ENCODE results near the gene CLEC1B. TPM values are rescaled to one million over a fixed set of nuclear protein-coding genes. Genes with fewer than 3 reads are reported as not detected.
"Not testable (repeated sequence)": the region's sequence is repeated elsewhere in the genome, so short reads cannot be mapped to it uniquely, and the experiment has no call there.

CLEC1B gene
- total and polyA plus RNA-seq, 9 of the 15 experiments (the other 6 are each of a cell fraction or from before 2014, with no cell fraction given), result not detected

- in situ Hi-C loops (cut with MboI), result no loop called here
Measured at GRCh38 chr12:10027311-10027710, 28.4 kb upstream of the CLEC1B start.

GRCh38 chr12:10026666-10027065, 27.7 kb upstream of the CLEC1B start:
- H3K4me1 ChIP-seq (replicated peaks in 1 of 2; ENCODE audit: control insufficient read depth in 2 of 2, insufficient read depth in 2 of 2, low read length in 2 of 2); CTCF ChIA-PET (ENCODE audit: low intra/inter-chr PET ratio); BruUV-seq (replicated peaks); H3K79me2 ChIP-seq (ENCODE audit: control insufficient read depth, insufficient read depth, low read length); intact Hi-C loops (cut with micrococcal nuclease); H2AFZ ChIP-seq (ENCODE audit: low read depth, low read length); H3K9me3 ChIP-seq (replicated peaks; ENCODE audit: control insufficient read depth, insufficient read depth, low read depth, low read length); POLR2A ChIA-PET; H4K20me1 ChIP-seq (replicated peaks; ENCODE audit: control insufficient read depth, insufficient read depth, low read length); H3K9me1 ChIP-seq (ENCODE audit: control insufficient read depth, insufficient read depth, low read length); H3K27me3 ChIP-seq (ENCODE audit: control insufficient read depth in 2 of 2, insufficient read depth in 2 of 2, low read length in 2 of 2); in situ Hi-C loops (cut with MboI); H3K4me2 ChIP-seq (ENCODE audit: insufficient read depth, low read length); H3K4me3 ChIP-seq; FAIRE-seq; H3K9ac ChIP-seq (ENCODE audit: insufficient read depth in 1 of 2, low read depth in 2 of 2, low read length in 2 of 2); ATAC-seq; DNase-seq (ENCODE audit: extremely low read depth in 1 of 4, low spot score in 3 of 4); H3K36me3 ChIP-seq (ENCODE audit: control insufficient read depth, insufficient read depth, low read length); H3K27ac ChIP-seq (ENCODE audit: extremely low read depth, low read depth, low read length): not testable (repeated sequence)
- 2% methylated on average over 4 of the region's 4 CpGs for WGBS (ENCODE audit: insufficient coverage, low coverage, missing lambda C conversion rate)

More at GRCh38 chr12:10027311-10027710, 28.4 kb upstream of the CLEC1B start:
- H3K36me3 ChIP-seq (ENCODE audit: control insufficient read depth, insufficient read depth, low read length), result no peaks in the 10 kb centered on the region
- FAIRE-seq (no peak), ATAC-seq (no peak), DNase-seq (ENCODE audit: extremely low read depth in 1 of 4, low spot score in 3 of 4) (no peak)
- CTCF ChIA-PET (ENCODE audit: low intra/inter-chr PET ratio), result no interaction called here
- no peak overlapping the region for H3K4me2 ChIP-seq (ENCODE audit: insufficient read depth, low read length)
- POLR2A ChIA-PET, result interaction anchor here (0.6 kb wide), 1 partner anchor 641 kb away, joined by 3 read pairs; no protein-coding TSS in a partner anchor
- no peaks in the 10 kb centered on the region for H3K9me3 ChIP-seq (replicated peaks; ENCODE audit: control insufficient read depth, insufficient read depth, low read depth, low read length)
- H2AFZ ChIP-seq (ENCODE audit: low read depth, low read length), result no peak overlapping the region
- H3K27ac ChIP-seq (ENCODE audit: extremely low read depth, low read depth, low read length), result no peak overlapping the region
- intact Hi-C loops (cut with micrococcal nuclease), result no loop called here
- no peaks in the 10 kb centered on the region for H3K4me1 ChIP-seq (replicated peaks in 1 of 2; ENCODE audit: control insufficient read depth in 2 of 2, insufficient read depth in 2 of 2, low read length in 2 of 2)
- no TSS peak for BruUV-seq (replicated peaks)
- H3K79me2 ChIP-seq (ENCODE audit: control insufficient read depth, insufficient read depth, low read length), result no peaks in the 10 kb centered on the region
- no peaks in the 10 kb centered on the region for H4K20me1 ChIP-seq (replicated peaks; ENCODE audit: control insufficient read depth, insufficient read depth, low read length)
- H3K27me3 ChIP-seq (ENCODE audit: control insufficient read depth in 2 of 2, insufficient read depth in 2 of 2, low read length in 2 of 2), result no peaks in the 10 kb centered on the region
- H3K9ac ChIP-seq (ENCODE audit: insufficient read depth in 1 of 2, low read depth in 2 of 2, low read length in 2 of 2), result no peak overlapping the region
- TF ChIP-seq PPARD (CRISPR knock-in tag; IDR thresholded peaks at IDR 0.05) (no peak), NR4A1 (CRISPR knock-in tag; IDR thresholded peaks at IDR 0.05) (no peak), NR4A1 (tag; IDR thresholded peaks at IDR 0.05) (no peak), NONO (IDR thresholded peaks at IDR 0.05; ENCODE audit: low read depth in 2 of 2, low read length in 1 of 2) (no peak), KDM2B (CRISPR knock-in tag; IDR thresholded peaks at IDR 0.05) (no peak), DLX4 (CRISPR knock-in tag; IDR thresholded peaks at IDR 0.05) (no peak), CHCHD3 (CRISPR knock-in tag; IDR thresholded peaks at IDR 0.05) (no peak), SMARCB1 (IDR thresholded peaks at IDR 0.05; ENCODE audit: insufficient read length, low read depth) (no peak), GMEB1 (CRISPR knock-in tag; IDR thresholded peaks at IDR 0.05) (no peak)
- H3K9me1 ChIP-seq (ENCODE audit: control insufficient read depth, insufficient read depth, low read length), result no peaks in the 10 kb centered on the region
- no peak overlapping the region for H3K4me3 ChIP-seq
- WGBS (ENCODE audit: insufficient coverage, low coverage, missing lambda C conversion rate), result 0% methylated on average over 2 of the region's 3 CpGs
